ENCODE data around the gene TSR3.

Gene TSR3

DNA sequence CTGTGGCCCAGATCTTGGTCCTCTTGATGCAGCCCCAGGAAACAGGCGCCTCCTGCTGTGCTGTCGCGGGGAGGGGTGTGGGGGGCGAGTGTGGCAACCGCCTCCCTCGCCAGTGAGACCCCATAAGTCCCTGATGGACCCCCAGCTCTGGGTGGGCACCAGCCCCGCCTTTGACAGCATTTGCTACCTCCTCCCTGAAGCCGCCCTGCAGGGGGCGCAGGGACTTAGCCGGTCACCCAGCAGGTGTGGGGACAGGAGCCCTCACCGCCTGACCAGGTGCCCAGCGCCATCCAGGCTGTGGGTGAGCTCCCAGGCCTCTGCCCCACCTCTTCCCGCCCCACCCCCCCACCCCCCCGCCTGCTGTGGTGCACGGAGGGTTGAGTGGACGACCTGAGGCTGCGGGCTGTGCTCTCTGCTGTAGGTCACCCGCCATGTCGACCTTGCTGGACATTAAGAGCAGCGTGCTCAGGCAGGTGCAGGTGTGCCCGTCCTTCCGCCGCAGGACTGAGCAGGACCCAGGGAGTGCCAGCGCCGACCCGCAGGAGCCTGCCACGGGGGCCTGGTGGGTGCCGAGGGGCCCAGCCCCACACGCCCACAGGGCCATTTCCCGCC, 13.5 kb downstream of the TSR3 start:
- Histone ChIP-seq H3K27me3 (ENCODE audit: insufficient read depth, poor library complexity, severe bottlenecking) (peaks cover 46% of the 10 kb centered on the region), H3K27ac (replicated peaks) (no peak overlapping the region), H3K4me3 (replicated peaks; ENCODE audit: insufficient read depth, low read length) (no peak overlapping the region)
- DNase-seq (ENCODE audit: low read depth in 1 of 2, low spot score in 1 of 2): no peak
- TF ChIP-seq CTCF (IDR thresholded peaks at IDR 0.05; ENCODE audit: insufficient read depth, low read length) (peak; percentile 37), SPI1 (IDR thresholded peaks at IDR 0.05; ENCODE audit: borderline replicate concordance, low read depth) (no peak)

DNA sequence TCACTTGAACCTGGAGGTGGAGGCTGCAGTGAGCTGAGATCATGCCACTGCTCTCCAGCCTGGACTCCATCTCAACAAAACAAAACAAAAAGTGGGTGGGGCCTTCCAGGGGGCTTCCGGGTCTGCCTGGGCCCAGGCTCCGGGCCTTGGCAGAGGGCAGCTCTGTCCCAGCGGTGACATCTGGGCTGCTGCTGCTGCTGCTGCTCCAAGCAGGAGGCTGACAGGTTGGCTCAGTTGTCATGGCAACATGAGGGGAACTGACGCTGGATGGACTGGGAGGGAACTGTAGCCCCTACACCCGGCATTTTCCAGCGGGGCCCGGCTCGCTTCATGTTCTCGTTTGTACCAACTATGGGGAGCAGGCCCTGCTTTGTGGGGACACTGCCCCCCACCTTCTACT, 14.2 kb downstream of the TSR3 start:
- TF ChIP-seq GABPA (IDR thresholded peaks at IDR 0.05; ENCODE audit: low read depth) (no peak), REST (IDR thresholded peaks at IDR 0.05; ENCODE audit: insufficient replicate concordance, low read depth) (no peak), SPI1 (IDR thresholded peaks at IDR 0.05; ENCODE audit: borderline replicate concordance, low read depth) (no peak), CTCF (IDR thresholded peaks at IDR 0.05; ENCODE audit: insufficient read depth, low read length) (no peak), POLR2AphosphoS5 (IDR thresholded peaks at IDR 0.05; ENCODE audit: low read depth) (no peak)
- Histone ChIP-seq H3K27ac (replicated peaks) (no peak overlapping the region), H3K27me3 (ENCODE audit: insufficient read depth, poor library complexity, severe bottlenecking) (peaks cover 53% of the 10 kb centered on the region), H3K4me3 (replicated peaks; ENCODE audit: insufficient read depth, low read length) (no peak overlapping the region)
- DNase-seq (ENCODE audit: low read depth in 1 of 2, low spot score in 1 of 2): no peak

DNA sequence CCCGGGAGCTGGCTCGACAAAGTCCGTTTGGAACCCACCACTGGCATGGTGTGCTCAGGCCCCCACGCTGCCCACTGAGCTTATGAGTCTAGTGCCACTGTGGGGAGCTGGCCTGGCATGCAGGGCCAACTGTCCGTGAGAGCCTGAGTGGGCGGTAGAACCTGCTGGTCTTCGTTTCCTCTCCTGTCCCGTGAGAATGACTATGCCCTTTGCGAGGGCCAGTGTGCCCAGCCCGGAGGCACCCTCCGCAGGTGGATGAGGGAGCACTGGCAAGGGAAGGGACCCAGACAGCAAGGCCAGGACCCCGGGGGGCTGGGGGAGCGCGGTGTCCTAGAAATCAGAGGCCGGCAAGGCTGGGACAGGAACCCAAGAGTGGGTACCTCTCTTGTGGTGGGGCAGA, 15.1 kb downstream of the TSR3 start:
- H3K4me3 ChIP-seq (replicated peaks; ENCODE audit: insufficient read depth, low read length): no peak overlapping the region
- H3K27me3 ChIP-seq (ENCODE audit: insufficient read depth, poor library complexity, severe bottlenecking): peaks cover 61% of the 10 kb centered on the region

More for the DNA sequence above, 15.1 kb downstream of the TSR3 start:
- no peak for DNase-seq (ENCODE audit: low read depth in 1 of 2, low spot score in 1 of 2)
- no peak overlapping the region for H3K27ac ChIP-seq (replicated peaks)
- no peak for TF ChIP-seq SPI1 (IDR thresholded peaks at IDR 0.05; ENCODE audit: borderline replicate concordance, low read depth)
- TF ChIP-seq REST (IDR thresholded peaks at IDR 0.05; ENCODE audit: insufficient replicate concordance, low read depth): no peak
- TF ChIP-seq POLR2AphosphoS5 (IDR thresholded peaks at IDR 0.05; ENCODE audit: low read depth): no peak
- TF ChIP-seq GABPA (IDR thresholded peaks at IDR 0.05; ENCODE audit: low read depth): no peak
- TF ChIP-seq CTCF (IDR thresholded peaks at IDR 0.05; ENCODE audit: insufficient read depth, low read length): no peak

Measured in HL-60 (cell line).